H9 (cell line): ENCODE measurements around the gene PLD3. TPM values are rescaled to one million over a fixed set of nuclear protein-coding genes. Genes with fewer than 3 reads are reported as not detected.

Source experiments
- DNase-seq: peaks from one replicate; pipeline ENCODE4 v3.0.0-alpha.2; 2017
- H2AFZ ChIP-seq: one replicate; pipeline ENCODE4 v1.6.1; 2013; ENCODE audit warnings: mild to moderate bottlenecking, low read length, control low read depth, moderate library complexity
- H2AK5ac ChIP-seq: 2 replicates; pipeline ENCODE4 v1.6.1; 2013; ENCODE audit warnings: low read length, control low read depth, mixed read lengths; ENCODE audit not compliant: insufficient read length
- H2BK120ac ChIP-seq: one replicate; pipeline ENCODE4 v1.6.1; 2013; ENCODE audit warnings: low read depth, mild to moderate bottlenecking, low read length, control low read depth, inconsistent platforms; ENCODE audit not compliant: poor library complexity, severe bottlenecking
- H2BK12ac ChIP-seq: 2 replicates; pipeline ENCODE4 v1.6.1; 2013; ENCODE audit warnings: low read length, control low read depth, mixed read lengths, low read depth; ENCODE audit not compliant: insufficient read length
- H2BK15ac ChIP-seq: 2 replicates; pipeline ENCODE4 v1.6.1; 2013; ENCODE audit warnings: low read depth, low read length, control low read depth
- H2BK20ac ChIP-seq: one replicate; pipeline ENCODE4 v1.6.1; 2013; ENCODE audit warnings: low read depth, mild to moderate bottlenecking, low read length, control low read depth, inconsistent platforms; ENCODE audit not compliant: poor library complexity, severe bottlenecking
- H2BK5ac ChIP-seq: 2 replicates; pipeline ENCODE4 v1.6.1; 2013; ENCODE audit warnings: low read length, control low read depth, mixed read lengths; ENCODE audit not compliant: insufficient read length
- H3K14ac ChIP-seq: 2 replicates; pipeline ENCODE4 v1.6.1; 2013; ENCODE audit warnings: low read length, control low read depth; ENCODE audit not compliant: insufficient read depth
- H3K18ac ChIP-seq: 2 replicates; pipeline ENCODE4 v1.6.1; 2013; ENCODE audit warnings: low read depth, mild to moderate bottlenecking, mixed read lengths, low read length, control low read depth; ENCODE audit not compliant: insufficient read length
- H3K23ac ChIP-seq: 2 replicates; pipeline ENCODE4 v1.6.1; 2013; ENCODE audit warnings: low read length, control low read depth, mixed read lengths, low read depth; ENCODE audit not compliant: insufficient read length
- H3K23me2 ChIP-seq: 2 replicates; pipeline ENCODE4 v1.6.1; 2013; ENCODE audit warnings: low read depth, mild to moderate bottlenecking, mixed read lengths, low read length, control low read depth; ENCODE audit not compliant: insufficient read length, poor library complexity, severe bottlenecking
- H3K27ac ChIP-seq: 2 replicates; pipeline ENCODE4 v1.5.1; 2013; ENCODE audit warnings: low read length, control low read depth, mixed read lengths, low read depth; ENCODE audit not compliant: insufficient read length
- H3K27me3 ChIP-seq: 2 replicates; pipeline ENCODE4 v1.6.1; 2013; ENCODE audit warnings: low read length, control low read depth, inconsistent platforms; ENCODE audit not compliant: insufficient read depth
- H3K4ac ChIP-seq: 2 replicates; pipeline ENCODE4 v1.6.1; 2013; ENCODE audit warnings: low read depth, mild to moderate bottlenecking, control low read depth, inconsistent platforms, low read length, moderate library complexity
- H3K4me1 ChIP-seq: 2 replicates; pipeline ENCODE4 v1.6.1; 2013; ENCODE audit warnings: low read length, control low read depth, inconsistent platforms; ENCODE audit not compliant: insufficient read depth
- H3K4me2 ChIP-seq: 2 replicates; pipeline ENCODE4 v1.6.1; 2013; ENCODE audit warnings: low read length, control low read depth, mixed read lengths; ENCODE audit not compliant: insufficient read length, insufficient read depth
- H3K56ac ChIP-seq: 2 replicates; pipeline ENCODE4 v1.6.1; 2013; ENCODE audit warnings: low read depth, mild to moderate bottlenecking, mixed read lengths, low read length, control low read depth; ENCODE audit not compliant: insufficient read length
- H3K79me1 ChIP-seq: 2 replicates; pipeline ENCODE4 v1.6.1; 2013; ENCODE audit warnings: low read depth, mild to moderate bottlenecking, moderate library complexity, low read length, control low read depth, inconsistent platforms; ENCODE audit not compliant: insufficient read depth, poor library complexity, severe bottlenecking
- H3K79me2 ChIP-seq: 2 replicates; pipeline ENCODE4 v1.6.1; 2013; ENCODE audit warnings: low read length, control low read depth, inconsistent platforms; ENCODE audit not compliant: insufficient read depth
- H3K9ac ChIP-seq: 2 replicates; pipeline ENCODE4 v1.6.1; 2013; ENCODE audit warnings: low read length, control low read depth, mixed read lengths; ENCODE audit not compliant: insufficient read length; ENCODE audit errors: extremely low read depth
- H3K9me3 ChIP-seq: one replicate; pipeline ENCODE4 v1.6.1; 2013; ENCODE audit warnings: low read depth, low read length, inconsistent platforms; ENCODE audit not compliant: control insufficient read depth
- H3T11ph ChIP-seq: one replicate; pipeline ENCODE4 v1.6.1; 2013; ENCODE audit warnings: mild to moderate bottlenecking, low read length, control low read depth, inconsistent platforms
- H4K20me1 ChIP-seq: one replicate; pipeline ENCODE4 v1.6.1; 2013; ENCODE audit not compliant: control insufficient read depth, insufficient read length, insufficient read depth
- H4K5ac ChIP-seq: 2 replicates; pipeline ENCODE4 v1.6.1; 2013; ENCODE audit warnings: low read depth, mild to moderate bottlenecking, mixed read lengths, low read length, control low read depth; ENCODE audit not compliant: insufficient read length
- H4K8ac ChIP-seq: replicated peaks from 2 replicates; pipeline ENCODE4 v1.6.1; 2013; ENCODE audit warnings: low read length, control low read depth, mixed read lengths, low read depth; ENCODE audit not compliant: insufficient read length
- H4K91ac ChIP-seq: 2 replicates; pipeline ENCODE4 v1.6.1; 2013; ENCODE audit warnings: low read depth, mild to moderate bottlenecking, moderate library complexity, mixed read lengths, low read length, control low read depth; ENCODE audit not compliant: insufficient read length
- H3K27ac Mint-ChIP-seq, 3 experiments: 2 replicates in 2 of 3; 3 replicates in 1 of 3; pipeline ENCODE4 v1.8.0; 2020 to 2021; ENCODE audit warnings: mixed read lengths in 3 of 3, mild to moderate bottlenecking in 1 of 3, moderate library complexity in 1 of 3
- H3K27me3 Mint-ChIP-seq: 2 replicates; pipeline ENCODE4 v1.8.0; 2021; ENCODE audit warnings: low read depth, mild to moderate bottlenecking, moderate library complexity, mixed read lengths
- H3K36me3 Mint-ChIP-seq, 3 experiments: 2 replicates in 2 of 3; 3 replicates in 1 of 3; pipeline ENCODE4 v1.8.0; 2020 to 2021; ENCODE audit warnings: low read depth in 3 of 3, mixed read lengths in 3 of 3; ENCODE audit not compliant: insufficient read depth in 1 of 3
- H3K4me1 Mint-ChIP-seq, 2 experiments: 2 replicates each; pipeline ENCODE4 v1.8.0; 2020; ENCODE audit warnings: mixed read lengths in 2 of 2
- H3K4me3 Mint-ChIP-seq, 2 experiments: 2 replicates in 1 of 2; 3 replicates in 1 of 2; pipeline ENCODE4 v1.8.0; 2020 to 2021; ENCODE audit warnings: mild to moderate bottlenecking in 2 of 2, mixed read lengths in 2 of 2, moderate library complexity in 1 of 2
- H3K9me3 Mint-ChIP-seq, 2 experiments: 2 replicates in 1 of 2; 3 replicates in 1 of 2; pipeline ENCODE4 v1.8.0; 2020; ENCODE audit warnings: mild to moderate bottlenecking in 2 of 2, mixed read lengths in 2 of 2, moderate library complexity in 1 of 2
- WGBS: extraction: QIAGEN DNeasy Blood & Tissue Kit; methylation state at CpG from one replicate; pipeline ENCODE4 v1.1.7; 2013; ENCODE audit warnings: missing lambda C conversion rate, low lambda C conversion rate, mixed read lengths; ENCODE audit not compliant: insufficient read length; ENCODE audit errors: extremely low coverage; 5-methylcytosine and 5-hydroxymethylcytosine counted together
- total RNA-seq: library from RNA; stranded (reverse); gene quantifications from 2 replicates; pipeline ENCODE4 v1.2.1, GENCODE V29; 2021
- TF ChIP-seq, protein P1 (sequence below): fragments of 200-600 bp; sonication (generic); conservative IDR thresholded peaks from 3 replicates; pipeline ENCODE4 v1.8.0; 2021; ENCODE audit warnings: antibody characterized with exemption, mild to moderate bottlenecking

Gene PLD3
- total RNA-seq, 1 experiment from 2014 or later: 194 TPM

DNA sequence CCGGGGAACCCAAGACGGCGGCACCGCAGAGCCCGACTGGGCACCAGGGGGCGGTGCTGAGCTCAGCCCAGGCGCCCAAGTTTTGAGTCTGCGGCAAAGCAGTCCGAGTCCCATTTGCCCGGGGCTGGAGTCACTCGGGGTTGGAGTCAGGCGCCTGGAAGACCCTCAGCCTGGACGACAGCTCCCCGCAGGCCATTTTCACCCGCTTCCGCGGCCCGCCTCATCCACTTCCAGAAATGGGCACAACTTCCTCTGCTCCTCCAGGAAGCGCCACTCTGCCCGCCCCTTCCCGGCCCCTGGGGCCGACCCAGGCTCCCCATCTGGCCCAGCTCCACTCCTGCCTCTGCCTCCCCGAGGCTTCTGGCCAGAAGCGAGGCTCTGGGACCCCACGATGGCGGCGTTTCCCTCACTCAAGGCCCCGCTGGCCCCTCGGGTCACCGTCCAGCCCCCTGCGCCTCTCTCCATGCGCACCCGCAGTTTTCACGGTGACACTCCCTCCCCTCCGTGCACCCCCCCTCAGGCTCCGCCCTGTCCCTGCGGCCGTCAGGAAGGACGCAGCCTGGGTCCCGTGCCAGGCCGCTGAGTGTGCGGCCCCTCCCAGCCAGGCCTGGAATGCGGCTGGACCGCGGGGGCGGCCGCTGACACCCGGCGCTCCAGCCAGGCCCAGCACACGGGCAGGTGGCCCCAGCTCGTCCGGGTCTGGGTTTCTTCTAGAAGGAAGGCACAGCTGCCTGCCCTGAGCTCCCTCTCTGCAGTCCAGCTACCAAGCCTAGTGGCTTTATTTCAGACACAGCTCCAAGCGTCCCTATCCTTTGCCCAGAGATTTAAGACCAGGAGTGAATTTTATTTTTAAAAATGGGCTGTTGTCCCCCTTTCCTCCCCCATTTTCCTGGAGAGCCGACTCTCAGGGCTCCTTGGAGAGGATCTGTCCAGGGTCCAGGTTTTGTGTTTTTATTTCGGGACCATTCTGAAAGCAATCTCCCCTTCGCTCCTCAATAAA is 72.6 kb downstream of the PLD3 start:
- Mint-ChIP-seq H3K9me3 (peaks cover 0 to 3% of the 10 kb centered on the region in 2 experiments; a peak in 1 of 5 replicates), H3K27me3 (peaks cover 7% of the 10 kb centered on the region), H3K4me1 (peaks cover 23 to 28% of the 10 kb centered on the region in 2 experiments), H3K36me3 (peaks cover 0 to 5% (median 4%) of the 10 kb centered on the region in 3 experiments; a peak in 3 of 7 replicates), H3K27ac (peak overlapping the region; percentile 95 to 99 (median 96)), H3K4me3 (peak overlapping the region; percentile 68 to 80)
- H3K18ac ChIP-seq: peak overlapping the region; percentile 59
- no peaks in the 10 kb centered on the region for H4K20me1 ChIP-seq
- no peak overlapping the region for H4K91ac ChIP-seq
- H4K8ac ChIP-seq: no peak overlapping the region
- H3K27ac ChIP-seq: no peak overlapping the region
- H2BK12ac ChIP-seq: no peak overlapping the region
- H4K5ac ChIP-seq: no peak overlapping the region
- H3K9me3 ChIP-seq: no peaks in the 10 kb centered on the region
- WGBS: no CpG with 5 or more reads among the region's 56 CpGs
- no peak overlapping the region for H2AK5ac ChIP-seq
- no peaks in the 10 kb centered on the region for H3K79me1 ChIP-seq
- no peak overlapping the region for H2BK5ac ChIP-seq
- H3K9ac ChIP-seq: no peak overlapping the region
- no peak overlapping the region for H2AFZ ChIP-seq
- peaks cover 11% of the 10 kb centered on the region for H3K23me2 ChIP-seq
- no peaks in the 10 kb centered on the region; the same call in 1 of the 2 replicates for H3K4me1 ChIP-seq
- no peak overlapping the region for H3K56ac ChIP-seq
- no peak overlapping the region for H3K4ac ChIP-seq
- peak overlapping the region; percentile 33 for H3K14ac ChIP-seq
- H3K23ac ChIP-seq: no peak overlapping the region
- H3K27me3 ChIP-seq: no peaks in the 10 kb centered on the region
- H2BK120ac ChIP-seq: no peak overlapping the region
- no peak overlapping the region for H3T11ph ChIP-seq
- peak overlapping the region; percentile 55 for H3K4me2 ChIP-seq
- TF ChIP-seq, protein P1, sequence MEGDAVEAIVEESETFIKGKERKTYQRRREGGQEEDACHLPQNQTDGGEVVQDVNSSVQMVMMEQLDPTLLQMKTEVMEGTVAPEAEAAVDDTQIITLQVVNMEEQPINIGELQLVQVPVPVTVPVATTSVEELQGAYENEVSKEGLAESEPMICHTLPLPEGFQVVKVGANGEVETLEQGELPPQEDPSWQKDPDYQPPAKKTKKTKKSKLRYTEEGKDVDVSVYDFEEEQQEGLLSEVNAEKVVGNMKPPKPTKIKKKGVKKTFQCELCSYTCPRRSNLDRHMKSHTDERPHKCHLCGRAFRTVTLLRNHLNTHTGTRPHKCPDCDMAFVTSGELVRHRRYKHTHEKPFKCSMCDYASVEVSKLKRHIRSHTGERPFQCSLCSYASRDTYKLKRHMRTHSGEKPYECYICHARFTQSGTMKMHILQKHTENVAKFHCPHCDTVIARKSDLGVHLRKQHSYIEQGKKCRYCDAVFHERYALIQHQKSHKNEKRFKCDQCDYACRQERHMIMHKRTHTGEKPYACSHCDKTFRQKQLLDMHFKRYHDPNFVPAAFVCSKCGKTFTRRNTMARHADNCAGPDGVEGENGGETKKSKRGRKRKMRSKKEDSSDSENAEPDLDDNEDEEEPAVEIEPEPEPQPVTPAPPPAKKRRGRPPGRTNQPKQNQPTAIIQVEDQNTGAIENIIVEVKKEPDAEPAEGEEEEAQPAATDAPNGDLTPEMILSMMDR: peak; percentile 98
- DNase-seq: peak; percentile 89
- H2BK15ac ChIP-seq: no peak overlapping the region
- H3K79me2 ChIP-seq: no peaks in the 10 kb centered on the region
- no peak overlapping the region for H2BK20ac ChIP-seq
